ENCODE measurements around the gene RRH. TPM values are rescaled to one million over a fixed set of nuclear protein-coding genes. Genes with fewer than 3 reads are reported as not detected.

Gene RRH
- total and polyA plus RNA-seq, 12 donors: 0.03 TPM; not detected in 11

- Histone ChIP-seq H3K36me3 (no peaks in the 10 kb centered on the region), H3K9me3 (peaks cover 0 to 44% (median 18%) of the 10 kb centered on the region in 11 donors), H3K27me3 (no peaks in the 10 kb centered on the region), H3K27ac (no peak overlapping the region), H3K4me3 (no peak overlapping the region), H3K4me1 (peaks cover 0 to 13% (median 3%) of the 10 kb centered on the region in 9 donors)
- intact Hi-C loops (cut with DNase I): no loop called here
- no peak for TF ChIP-seq CTCF (IDR thresholded peaks at IDR 0.05)
- no peak for ATAC-seq
- DNase-seq: no peak
Observed at GRCh38 chr4:109798866-109799265, 28.9 kb upstream of the RRH start.

DNA sequence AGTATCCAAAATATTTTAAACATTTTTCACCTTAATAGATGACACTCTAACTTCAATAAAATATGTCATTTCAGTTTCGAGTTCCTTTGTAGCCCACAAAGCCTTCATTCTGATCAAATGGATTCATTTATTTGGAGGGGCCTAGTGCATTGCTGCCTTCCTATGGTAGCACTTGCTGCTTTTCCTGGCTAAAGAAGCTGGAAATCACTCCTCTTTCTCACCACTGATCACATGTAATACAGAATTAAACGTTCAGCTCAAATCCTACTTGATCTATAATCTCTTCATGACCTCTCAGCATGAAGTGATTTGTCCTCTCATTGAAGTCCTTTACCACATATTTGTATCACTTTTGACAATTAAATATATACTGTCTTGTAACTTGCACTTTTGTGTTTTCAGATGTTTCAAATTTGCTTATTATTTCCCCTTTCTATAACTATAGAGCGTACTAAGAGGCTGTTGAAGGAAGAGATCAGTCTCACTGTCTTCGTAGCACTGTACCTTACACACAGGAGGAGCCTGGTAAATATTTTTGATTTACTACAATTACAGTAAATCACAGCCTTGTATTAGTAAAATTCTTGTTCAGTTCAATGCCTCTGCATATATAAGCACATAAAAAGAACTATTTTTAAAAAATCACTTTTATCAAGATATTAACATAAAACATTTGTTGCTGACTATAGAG is 26.5 kb upstream of the RRH start:
- peak in 1 of 8 donors; percentile 58 for ATAC-seq
- WGBS, 2 donors: 49 to 57% methylated on average over 4 of the region's 4 CpGs
- Histone ChIP-seq H3K36me3 (no peaks in the 10 kb centered on the region), H3K4me3 (peak overlapping the region; percentile 16 to 54 (median 48)), H3K4me1 (peaks cover 0 to 13% (median 3%) of the 10 kb centered on the region in 9 donors), H3K9me3 (peaks cover 0 to 22% (median 5%) of the 10 kb centered on the region in 11 donors), H3K27me3 (no peaks in the 10 kb centered on the region), H3K27ac (peak overlapping the region in 8 of 10 donors; percentile 2 to 74 (median 58))
- no peak for TF ChIP-seq CTCF (IDR thresholded peaks at IDR 0.05)
- DNase-seq: no peak
- intact Hi-C loops (cut with DNase I): loop anchor here in 3 of 10 donors (5.0 to 10.0 kb wide), 3 partner anchors 69 to 99 kb away; partner anchors contain the start of genes CASP6 (in 3 of the 3) and PLA2G12A (in 2 of the 3)

DNA sequence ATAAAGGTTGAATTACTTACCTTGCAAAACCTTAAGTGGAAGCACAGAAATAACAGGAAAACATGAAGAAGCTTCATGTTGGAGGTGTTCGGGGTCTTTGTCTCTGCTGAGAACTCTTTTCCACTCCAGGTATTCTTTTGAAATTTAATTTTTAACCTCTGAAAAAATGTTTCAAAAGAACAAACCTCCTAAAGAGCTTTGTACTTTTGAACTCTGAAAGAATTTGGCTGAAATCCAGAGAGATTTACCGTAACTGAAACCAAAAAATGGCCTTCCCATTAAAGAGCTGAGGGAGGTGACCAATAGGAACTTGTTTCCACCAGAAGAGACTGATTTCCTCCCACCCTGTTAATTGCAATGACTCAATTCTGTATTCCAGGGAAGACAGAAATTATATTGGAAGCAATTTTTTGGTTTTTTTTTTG is 25.9 kb upstream of the RRH start, which contains the start of gene CFI:
TSS of gene CFI (minus strand) at position 105 of the 425 bp plus-strand sequence. CDS start at position 77, 28 bp downstream.
- H3K27me3 ChIP-seq: no peaks in the 10 kb centered on the region
- DNase-seq: no peak
- H3K4me1 ChIP-seq: peaks cover 0 to 13% (median 3%) of the 10 kb centered on the region in 9 donors
- H3K36me3 ChIP-seq: no peaks in the 10 kb centered on the region
- peak within 1 kb of the TSS in 9 of 10 donors; percentile 2 to 74 (median 47) for H3K27ac ChIP-seq
- no peak for TF ChIP-seq CTCF (IDR thresholded peaks at IDR 0.05)
- peak in 7 of 8 donors; percentile 62 to 89 (median 83) for ATAC-seq
- peaks cover 0 to 16% (median 3%) of the 10 kb centered on the region in 11 donors for H3K9me3 ChIP-seq
- intact Hi-C loops (cut with DNase I): loop anchor here in 3 of 10 donors (5.0 to 10.0 kb wide), 3 partner anchors 70 to 100 kb away; partner anchors contain the start of genes CASP6 (in 3 of the 3) and PLA2G12A (in 2 of the 3)
- 36 to 53% methylated on average over 2 of the region's 2 CpGs for WGBS, 2 donors
- peak within 1 kb of the TSS; percentile 16 to 54 (median 48) for H3K4me3 ChIP-seq

DNA sequence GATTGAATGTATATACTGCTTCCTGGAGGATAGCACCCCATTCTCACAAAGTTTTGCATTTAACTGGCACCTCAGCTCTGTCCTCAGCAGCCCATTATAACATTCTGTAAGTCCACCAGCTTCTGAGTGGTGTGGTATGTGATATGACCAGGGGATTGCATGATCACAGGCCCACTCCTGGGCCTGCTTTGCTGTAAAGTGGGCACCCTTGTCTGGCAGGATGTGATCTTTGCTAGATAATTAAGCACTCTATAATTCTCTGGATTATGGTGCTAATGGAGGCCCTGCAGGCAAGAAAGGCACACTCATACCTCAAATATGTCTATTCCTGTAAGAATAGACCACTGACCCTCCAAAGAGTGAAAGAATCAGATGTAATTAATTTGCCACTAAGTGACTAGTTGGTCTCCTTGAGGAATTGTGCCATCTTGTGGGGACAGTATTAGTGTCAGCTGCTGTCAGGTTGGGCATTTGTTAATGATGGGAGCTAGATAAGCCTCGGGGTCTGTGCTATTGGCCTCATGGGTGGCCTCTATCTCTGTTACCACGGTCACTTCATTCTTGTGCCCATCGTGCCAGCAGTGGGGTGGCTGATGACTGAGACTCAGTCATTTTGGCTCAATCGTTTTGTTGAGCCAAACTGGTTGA is 23.7 kb upstream of the RRH start:
- intact Hi-C loops (cut with DNase I): loop anchor here in 3 of 10 donors (5.0 to 10.0 kb wide), 3 partner anchors 72 to 102 kb away; partner anchors contain the start of genes CASP6 (in 3 of the 3) and PLA2G12A (in 2 of the 3)

More for the DNA sequence above, 23.7 kb upstream of the RRH start:
- no peaks in the 10 kb centered on the region for H3K9me3 ChIP-seq
- no peak overlapping the region for H3K4me3 ChIP-seq
- no peaks in the 10 kb centered on the region for H3K36me3 ChIP-seq
- peak in 7 of 9 donors; percentile 37 to 55 (median 41) for TF ChIP-seq CTCF (IDR thresholded peaks at IDR 0.05)
- H3K27me3 ChIP-seq: no peaks in the 10 kb centered on the region
- no peak for DNase-seq
- H3K4me1 ChIP-seq: peaks cover 0 to 13% (median 3%) of the 10 kb centered on the region in 9 donors
- 18 to 30% methylated on average over 4 of the region's 4 CpGs for WGBS, 2 donors
- no peak overlapping the region for H3K27ac ChIP-seq
- ATAC-seq: peak in 1 of 8 donors; percentile 35
